ENCODE results near the gene TMPRSS6. TPM values are rescaled to one million over a fixed set of nuclear protein-coding genes. Genes with fewer than 3 reads are reported as not detected.

Gene TMPRSS6
- total RNA-seq, 1 experiment from 2014 or later, result 0.39 TPM

- TF ChIP-seq ZBTB33 (IDR thresholded peaks at IDR 0.05; ENCODE audit: extremely low read depth, insufficient replicate concordance, low read length) (no peak), ZFX (IDR thresholded peaks at IDR 0.05) (no peak), ELF1 (IDR thresholded peaks at IDR 0.05; ENCODE audit: borderline replicate concordance, low read depth) (no peak), CTCF (IDR thresholded peaks at IDR 0.05 in 2 of 3, conservative IDR thresholded peaks at IDR 0.05 in 1 of 3; ENCODE audit: borderline replicate concordance in 1 of 3, insufficient read depth in 1 of 3, low read depth in 2 of 3, low read length in 2 of 3) (no peak), SRF (IDR thresholded peaks at IDR 0.05; ENCODE audit: low read depth) (no peak), ZNF274 (IDR thresholded peaks at IDR 0.05; ENCODE audit: low read depth, low read length) (no peak), TCF7L2 (IDR thresholded peaks at IDR 0.05; ENCODE audit: borderline replicate concordance, extremely low read depth, insufficient read depth, insufficient read length) (no peak), FOSL1 (IDR thresholded peaks at IDR 0.05; ENCODE audit: low read depth) (no peak), SP1 (IDR thresholded peaks at IDR 0.05; ENCODE audit: low read depth) (no peak)
- TF ChIP-seq, protein P1, sequence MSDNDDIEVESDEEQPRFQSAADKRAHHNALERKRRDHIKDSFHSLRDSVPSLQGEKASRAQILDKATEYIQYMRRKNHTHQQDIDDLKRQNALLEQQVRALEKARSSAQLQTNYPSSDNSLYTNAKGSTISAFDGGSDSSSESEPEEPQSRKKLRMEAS (IDR thresholded peaks at IDR 0.05), result no peak
Measured at GRCh38 chr22:37043209-37043827, 66.2 kb downstream of the TMPRSS6 start (continued).

DNA sequence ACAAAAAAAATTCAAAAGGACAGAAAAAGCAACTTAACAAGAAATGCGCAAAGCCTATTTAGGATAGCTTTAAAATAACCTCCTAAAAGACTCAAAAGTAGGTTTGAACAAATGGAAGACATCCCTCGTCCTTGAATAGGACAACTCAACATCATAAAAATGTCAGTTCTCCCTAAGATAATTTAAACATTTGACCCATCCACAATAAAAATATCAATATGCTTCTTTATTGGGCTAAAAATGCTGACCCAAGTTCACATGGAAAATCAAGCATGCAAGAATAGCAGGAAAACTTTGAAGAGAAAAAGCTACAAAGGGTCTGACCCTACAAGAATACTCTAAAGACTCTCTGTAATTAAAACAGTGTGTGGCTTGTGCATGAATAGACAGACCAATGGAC, 70.0 kb downstream of the TMPRSS6 start:
- CTCF ChIA-PET, result no interaction called here
- H2AFZ ChIP-seq (ENCODE audit: low read depth, low read length, poor library complexity, severe bottlenecking), result no peak overlapping the region
- no peaks in the 10 kb centered on the region for H3K36me3 ChIP-seq (ENCODE audit: control insufficient read depth in 1 of 2, insufficient read depth in 2 of 2, low read length in 2 of 2)
- H3K9me2 ChIP-seq (ENCODE audit: insufficient read depth), result no peaks in the 10 kb centered on the region
- no peaks in the 10 kb centered on the region for H3K27me3 ChIP-seq (ENCODE audit: insufficient read depth, low read length)
- POLR2A ChIA-PET, result no interaction called here
- intact Hi-C loops (cut with micrococcal nuclease), result no loop called here
- no TSS peak for BruUV-seq (replicated peaks)
- TF ChIP-seq CTCF (IDR thresholded peaks at IDR 0.05 in 2 of 3, conservative IDR thresholded peaks at IDR 0.05 in 1 of 3; ENCODE audit: borderline replicate concordance in 1 of 3, insufficient read depth in 1 of 3, low read depth in 2 of 3, low read length in 2 of 3), result no peak
- no peak for TF ChIP-seq TCF7L2 (IDR thresholded peaks at IDR 0.05; ENCODE audit: borderline replicate concordance, extremely low read depth, insufficient read depth, insufficient read length)
- TF ChIP-seq ATF3 (IDR thresholded peaks at IDR 0.05), result no peak
- no peak for TF ChIP-seq EGR1 (IDR thresholded peaks at IDR 0.05; ENCODE audit: low read depth)
- no peak for TF ChIP-seq SIN3A (IDR thresholded peaks at IDR 0.05; ENCODE audit: low read depth)
- no peak for TF ChIP-seq ZFX (IDR thresholded peaks at IDR 0.05)
- TF ChIP-seq YY1 (IDR thresholded peaks at IDR 0.05; ENCODE audit: extremely low read depth, insufficient replicate concordance, low read depth, low read length), result no peak
- H3K4me1 ChIP-seq (ENCODE audit: control insufficient read depth in 1 of 2, insufficient read depth in 2 of 2, low read length in 2 of 2), result peaks cover 6 to 22% of the 10 kb centered on the region in 2 experiments; a peak in 3 of 4 replicates
- H4K20me1 ChIP-seq (ENCODE audit: insufficient read depth), result no peaks in the 10 kb centered on the region
- ATAC-seq, result no peak
- H3K9me3 ChIP-seq (ENCODE audit: control insufficient read depth in 1 of 2, insufficient read depth in 1 of 2, low read depth in 1 of 2, low read length in 2 of 2), result no peaks in the 10 kb centered on the region
- H3K9ac ChIP-seq (ENCODE audit: low read length), result no peak overlapping the region
- RAD21 ChIA-PET (ENCODE audit: low non-redundant PET in 1 of 2, low total read pairs in 2 of 2, uncharacterized antibody in 2 of 2, unreplicated experiment in 2 of 2), result no interaction called here
- H3K4me3 ChIP-seq (replicated peaks in 1 of 2; ENCODE audit: low read depth in 1 of 2, low read length in 2 of 2), result no peak overlapping the region
- no peak overlapping the region for H3K4me2 ChIP-seq (ENCODE audit: low read length)
- no peak for DNase-seq (ENCODE audit: low read depth, low spot score)
- no peaks in the 10 kb centered on the region for H3K79me2 ChIP-seq (ENCODE audit: insufficient read depth, low read length)
- H3K27ac ChIP-seq (ENCODE audit: low read depth, low read length), result no peak overlapping the region

Measured in HCT116 (cell line).